ENCODE data around the gene FGF11.

FGF11 gene

GRCh38 chr17:7404737-7405349 lies 34.5 kb upstream of the FGF11 start:
- no peak for DNase-seq (ENCODE audit: low read depth)
- TF ChIP-seq CTCF (IDR thresholded peaks at IDR 0.05; ENCODE audit: low read depth, low read length, missing control alignments), result no peak
- H3K4me3 ChIP-seq (ENCODE audit: low read depth, low read length), result peak overlapping the region; percentile 92

GRCh38 chr17:7405350-7406234 lies 33.7 kb upstream of the FGF11 start:
- H3K4me3 ChIP-seq (ENCODE audit: low read depth, low read length), result no peak overlapping the region
- TF ChIP-seq CTCF (IDR thresholded peaks at IDR 0.05; ENCODE audit: low read depth, low read length, missing control alignments), result no peak
- DNase-seq (ENCODE audit: low read depth), result no peak

GRCh38 chr17:7406235-7406825 lies 33.0 kb upstream of the FGF11 start:
- no peak for TF ChIP-seq CTCF (IDR thresholded peaks at IDR 0.05; ENCODE audit: low read depth, low read length, missing control alignments)
- no peak for DNase-seq (ENCODE audit: low read depth)
- H3K4me3 ChIP-seq (ENCODE audit: low read depth, low read length), result no peak overlapping the region

- no peak overlapping the region for H3K4me3 ChIP-seq (ENCODE audit: low read depth, low read length)
- no peak for TF ChIP-seq CTCF (IDR thresholded peaks at IDR 0.05; ENCODE audit: low read depth, low read length, missing control alignments)
- no peak for DNase-seq (ENCODE audit: low read depth)
Observed at GRCh38 chr17:7407082-7407481, 32.2 kb upstream of the FGF11 start.

GRCh38 chr17:7407485-7408251 lies 31.6 kb upstream of the FGF11 start, which contains the start of gene NLGN2:
Gene NLGN2 (plus strand): TSS chr17:7407845. CDS start chr17:7408256, 411 bp downstream.
- no peak for DNase-seq (ENCODE audit: low read depth)
- H3K4me3 ChIP-seq (ENCODE audit: low read depth, low read length), result no peak within 1 kb of the TSS
- no peak for TF ChIP-seq CTCF (IDR thresholded peaks at IDR 0.05; ENCODE audit: low read depth, low read length, missing control alignments)

- no peak for DNase-seq (ENCODE audit: low read depth)
- TF ChIP-seq CTCF (IDR thresholded peaks at IDR 0.05; ENCODE audit: low read depth, low read length, missing control alignments), result no peak
Observed at GRCh38 chr17:7408252-7408727, 31.0 kb upstream of the FGF11 start.

More at GRCh38 chr17:7408252-7408727, 31.0 kb upstream of the FGF11 start:
- no peak overlapping the region for H3K4me3 ChIP-seq (ENCODE audit: low read depth, low read length)
